ENCODE data around the gene KIF23. TPM values are rescaled to one million over a fixed set of nuclear protein-coding genes. Genes with fewer than 3 reads are reported as not detected.

The KIF23 gene
- total RNA-seq = 10 to 100 TPM in 1 of 2 donors, 1 to 10 TPM in 1; 9.5 to 38.3 TPM

GRCh38 chr15:69413822-69414700, at the start of gene KIF23:
Gene KIF23, plus strand, starts transcription at chr15:69414349. Its CDS starts 117 bp downstream, at chr15:69414466.
- intact Hi-C loops (cut with DNase I) = no loop called here
- peak within 1 kb of the TSS; percentile 94 for H3K4me3 ChIP-seq
- no peaks in the 10 kb centered on the region for H3K9me3 ChIP-seq
- no peaks in the 10 kb centered on the region for H3K27me3 ChIP-seq
- H3K4me1 ChIP-seq = no peaks in the 10 kb centered on the region
- TF ChIP-seq, protein P1, sequence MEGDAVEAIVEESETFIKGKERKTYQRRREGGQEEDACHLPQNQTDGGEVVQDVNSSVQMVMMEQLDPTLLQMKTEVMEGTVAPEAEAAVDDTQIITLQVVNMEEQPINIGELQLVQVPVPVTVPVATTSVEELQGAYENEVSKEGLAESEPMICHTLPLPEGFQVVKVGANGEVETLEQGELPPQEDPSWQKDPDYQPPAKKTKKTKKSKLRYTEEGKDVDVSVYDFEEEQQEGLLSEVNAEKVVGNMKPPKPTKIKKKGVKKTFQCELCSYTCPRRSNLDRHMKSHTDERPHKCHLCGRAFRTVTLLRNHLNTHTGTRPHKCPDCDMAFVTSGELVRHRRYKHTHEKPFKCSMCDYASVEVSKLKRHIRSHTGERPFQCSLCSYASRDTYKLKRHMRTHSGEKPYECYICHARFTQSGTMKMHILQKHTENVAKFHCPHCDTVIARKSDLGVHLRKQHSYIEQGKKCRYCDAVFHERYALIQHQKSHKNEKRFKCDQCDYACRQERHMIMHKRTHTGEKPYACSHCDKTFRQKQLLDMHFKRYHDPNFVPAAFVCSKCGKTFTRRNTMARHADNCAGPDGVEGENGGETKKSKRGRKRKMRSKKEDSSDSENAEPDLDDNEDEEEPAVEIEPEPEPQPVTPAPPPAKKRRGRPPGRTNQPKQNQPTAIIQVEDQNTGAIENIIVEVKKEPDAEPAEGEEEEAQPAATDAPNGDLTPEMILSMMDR (IDR thresholded peaks at IDR 0.05) = no peak
- peak within 1 kb of the TSS; percentile 63 to 64 for H3K9ac ChIP-seq (ENCODE audit: low read depth in 2 of 2, low read length in 2 of 2)
- H3K36me3 ChIP-seq = no peaks in the 10 kb centered on the region
- DNase-seq = peak; percentile 96
- no peak within 1 kb of the TSS for H3K27ac ChIP-seq

DNA sequence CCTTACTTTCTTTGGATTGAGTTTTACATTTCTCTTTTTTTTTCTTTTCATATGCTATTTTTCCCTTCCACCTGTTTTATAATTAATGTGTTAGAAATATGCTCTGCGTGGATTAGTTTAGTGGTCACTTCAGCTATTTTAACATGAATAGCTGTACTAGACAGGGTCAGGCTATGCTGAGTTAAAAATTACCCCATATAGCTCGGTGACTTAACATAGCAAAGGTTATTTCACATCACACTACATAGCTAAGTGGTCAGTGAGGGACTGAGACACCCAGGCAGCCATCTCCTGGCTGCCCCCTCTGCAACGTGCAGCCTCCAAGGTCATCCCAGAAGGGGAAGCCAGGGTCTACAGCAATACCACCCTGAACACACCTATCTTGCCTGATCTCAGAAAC, 46.9 kb upstream of the KIF23 start:
- Histone ChIP-seq H3K9me3 (no peaks in the 10 kb centered on the region), H3K4me1 (no peaks in the 10 kb centered on the region), H3K4me3 (no peak overlapping the region), H3K9ac (ENCODE audit: low read depth in 2 of 2, low read length in 2 of 2) (no peak overlapping the region), H3K27ac (no peak overlapping the region), H3K36me3 (no peaks in the 10 kb centered on the region), H3K27me3 (no peaks in the 10 kb centered on the region)
- no peak for DNase-seq
- TF ChIP-seq, protein P1 (IDR thresholded peaks at IDR 0.05) = no peak
- intact Hi-C loops (cut with DNase I) = no loop called here

GRCh38 chr15:69369631-69370030, 44.5 kb upstream of the KIF23 start:
- DNase-seq = no peak
- Histone ChIP-seq H3K27me3 (no peaks in the 10 kb centered on the region), H3K4me1 (no peaks in the 10 kb centered on the region), H3K9me3 (no peaks in the 10 kb centered on the region), H3K27ac (no peak overlapping the region), H3K36me3 (no peaks in the 10 kb centered on the region), H3K4me3 (no peak overlapping the region), H3K9ac (ENCODE audit: low read depth in 2 of 2, low read length in 2 of 2) (no peak overlapping the region)
- TF ChIP-seq, protein P1 (IDR thresholded peaks at IDR 0.05) = no peak
- intact Hi-C loops (cut with DNase I) = no loop called here

DNA sequence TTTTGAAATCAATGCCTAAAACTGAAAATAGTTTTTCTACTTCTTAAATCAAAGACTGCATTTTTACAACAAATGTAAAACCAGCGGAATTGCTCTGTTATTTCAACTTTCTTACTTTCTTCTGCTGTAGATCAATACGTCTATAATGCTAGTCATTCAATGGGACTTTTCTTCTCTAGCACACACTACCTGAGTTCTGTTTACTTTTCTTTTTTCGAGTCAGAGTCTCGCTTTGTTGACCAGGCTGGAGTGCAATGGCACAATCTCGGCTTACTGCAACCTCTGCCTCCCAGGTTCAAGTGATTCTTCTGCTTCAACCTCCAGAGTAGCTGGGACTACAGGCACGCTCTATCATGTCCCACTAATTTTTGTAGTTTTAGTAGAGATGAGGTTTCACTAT, 40.7 kb upstream of the KIF23 start:
- intact Hi-C loops (cut with DNase I) = no loop called here
- TF ChIP-seq, protein P1 (IDR thresholded peaks at IDR 0.05) = no peak
- H3K4me1 ChIP-seq = no peaks in the 10 kb centered on the region
- H3K36me3 ChIP-seq = no peaks in the 10 kb centered on the region
- no peaks in the 10 kb centered on the region for H3K27me3 ChIP-seq
- H3K9me3 ChIP-seq = no peaks in the 10 kb centered on the region
- H3K9ac ChIP-seq (ENCODE audit: low read depth in 2 of 2, low read length in 2 of 2) = no peak overlapping the region
- DNase-seq = no peak
- H3K27ac ChIP-seq = no peak overlapping the region
- H3K4me3 ChIP-seq = no peak overlapping the region

GRCh38 chr15:69375151-69375790, 38.9 kb upstream of the KIF23 start:
- TF ChIP-seq, protein P1 (IDR thresholded peaks at IDR 0.05) = no peak
- H3K9me3 ChIP-seq = no peaks in the 10 kb centered on the region
- no peak overlapping the region for H3K4me3 ChIP-seq
- H3K4me1 ChIP-seq = no peaks in the 10 kb centered on the region
- intact Hi-C loops (cut with DNase I) = no loop called here
- DNase-seq = no peak
- H3K27me3 ChIP-seq = no peaks in the 10 kb centered on the region
- H3K36me3 ChIP-seq = no peaks in the 10 kb centered on the region
- no peak overlapping the region for H3K27ac ChIP-seq
- no peak overlapping the region for H3K9ac ChIP-seq (ENCODE audit: low read depth in 2 of 2, low read length in 2 of 2)
